Measurements from ENCODE around the gene OTUB1. TPM values are rescaled to one million over a fixed set of nuclear protein-coding genes. Genes with fewer than 3 reads are reported as not detected.

The OTUB1 gene
- total RNA-seq, 1 experiment from 2014 or later, result 96.9 TPM

DNA sequence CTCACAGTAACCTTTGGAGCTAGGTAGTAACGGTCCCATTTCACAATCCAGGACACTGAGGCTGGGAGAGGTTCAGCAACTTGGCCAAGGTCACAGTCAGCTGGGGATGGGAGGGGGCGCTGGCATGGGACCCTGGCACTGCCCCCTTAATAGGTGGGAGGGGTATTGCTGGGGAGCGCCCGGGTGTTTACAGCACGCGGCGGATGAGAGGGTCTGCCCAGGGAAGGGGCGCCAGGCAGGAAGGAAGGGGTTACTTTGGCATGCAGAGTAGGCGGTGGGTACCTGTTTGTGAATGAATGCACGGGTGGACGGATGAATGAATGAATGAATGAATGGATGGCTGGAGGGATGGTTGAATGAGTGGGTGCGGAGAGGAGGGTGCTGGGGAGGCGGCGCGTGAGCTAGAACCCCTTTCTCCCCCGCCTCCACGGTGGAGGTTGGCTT, 48.9 kb downstream of the OTUB1 start:
- peaks cover 53% of the 10 kb centered on the region for H3K27me3 Mint-ChIP-seq (ENCODE audit: unreplicated experiment)
- no peaks in the 10 kb centered on the region for H3K4me1 Mint-ChIP-seq (ENCODE audit: low read depth, unreplicated experiment)
- no TSS peak for BruUV-seq (replicated peaks)
- intact Hi-C loops (cut with micrococcal nuclease; ENCODE audit: unreplicated experiment), result no loop called here
- CTCF ChIA-PET, result no interaction called here
- H3K9me3 Mint-ChIP-seq (ENCODE audit: low read depth, unreplicated experiment), result no peaks in the 10 kb centered on the region
- DNase-seq, result no peak
- peak overlapping the region; percentile 65 for H3K4me3 Mint-ChIP-seq (ENCODE audit: low read depth, unreplicated experiment)
- peaks cover 5% of the 10 kb centered on the region for H3K36me3 Mint-ChIP-seq (ENCODE audit: insufficient read depth, unreplicated experiment)
- H3K27ac Mint-ChIP-seq (ENCODE audit: unreplicated experiment), result peak overlapping the region; percentile 12
- no peak for TF ChIP-seq CTCF (IDR thresholded peaks at IDR 0.05; ENCODE audit: unreplicated experiment)

- intact Hi-C loops (cut with micrococcal nuclease; ENCODE audit: unreplicated experiment), result no loop called here
- peaks cover 48% of the 10 kb centered on the region for H3K27me3 Mint-ChIP-seq (ENCODE audit: unreplicated experiment)
- TF ChIP-seq CTCF (IDR thresholded peaks at IDR 0.05; ENCODE audit: unreplicated experiment), result no peak
- peak within 1 kb of the TSS; percentile 65 for H3K4me3 Mint-ChIP-seq (ENCODE audit: low read depth, unreplicated experiment)
- CTCF ChIA-PET, result no interaction called here
- no peaks in the 10 kb centered on the region for H3K4me1 Mint-ChIP-seq (ENCODE audit: low read depth, unreplicated experiment)
- no peak for DNase-seq
- H3K27ac Mint-ChIP-seq (ENCODE audit: unreplicated experiment), result peak within 1 kb of the TSS; percentile 12
- H3K9me3 Mint-ChIP-seq (ENCODE audit: low read depth, unreplicated experiment), result no peaks in the 10 kb centered on the region
- peaks cover 5% of the 10 kb centered on the region for H3K36me3 Mint-ChIP-seq (ENCODE audit: insufficient read depth, unreplicated experiment)
- BruUV-seq (replicated peaks), result no TSS peak
Observed at GRCh38 chr11:64035576-64035975, 49.3 kb downstream of the OTUB1 start, which contains the start of gene FLRT1. Gene FLRT1 (plus strand): TSS chr11:64035931. CDS start chr11:64116268, 80,337 bp downstream.

GRCh38 chr11:64036087-64037026, 50.1 kb downstream of the OTUB1 start:
- H3K27ac Mint-ChIP-seq (ENCODE audit: unreplicated experiment), result no peak overlapping the region
- BruUV-seq (replicated peaks), result no TSS peak
- TF ChIP-seq CTCF (IDR thresholded peaks at IDR 0.05; ENCODE audit: unreplicated experiment), result no peak
- CTCF ChIA-PET, result interaction anchor here (0.6 kb wide), 2 partner anchors 92 to 150 kb away, joined by 3 read pairs; no protein-coding TSS in a partner anchor
- no peak overlapping the region for H3K4me3 Mint-ChIP-seq (ENCODE audit: low read depth, unreplicated experiment)
- H3K9me3 Mint-ChIP-seq (ENCODE audit: low read depth, unreplicated experiment), result no peaks in the 10 kb centered on the region
- H3K27me3 Mint-ChIP-seq (ENCODE audit: unreplicated experiment), result peaks cover 41% of the 10 kb centered on the region
- DNase-seq, result no peak
- intact Hi-C loops (cut with micrococcal nuclease; ENCODE audit: unreplicated experiment), result no loop called here
- H3K4me1 Mint-ChIP-seq (ENCODE audit: low read depth, unreplicated experiment), result no peaks in the 10 kb centered on the region
- H3K36me3 Mint-ChIP-seq (ENCODE audit: insufficient read depth, unreplicated experiment), result peaks cover 5% of the 10 kb centered on the region

- TF ChIP-seq CTCF (IDR thresholded peaks at IDR 0.05; ENCODE audit: unreplicated experiment), result no peak
- CTCF ChIA-PET, result interaction anchor here (0.6 kb wide), 2 partner anchors 93 to 151 kb away, joined by 3 read pairs; no protein-coding TSS in a partner anchor
- intact Hi-C loops (cut with micrococcal nuclease; ENCODE audit: unreplicated experiment), result no loop called here
- H3K27me3 Mint-ChIP-seq (ENCODE audit: unreplicated experiment), result peaks cover 37% of the 10 kb centered on the region
- H3K4me1 Mint-ChIP-seq (ENCODE audit: low read depth, unreplicated experiment), result no peaks in the 10 kb centered on the region
- H3K36me3 Mint-ChIP-seq (ENCODE audit: insufficient read depth, unreplicated experiment), result peaks cover 5% of the 10 kb centered on the region
- no peaks in the 10 kb centered on the region for H3K9me3 Mint-ChIP-seq (ENCODE audit: low read depth, unreplicated experiment)
- DNase-seq, result no peak
- no peak overlapping the region for H3K27ac Mint-ChIP-seq (ENCODE audit: unreplicated experiment)
- no TSS peak for BruUV-seq (replicated peaks)
- H3K4me3 Mint-ChIP-seq (ENCODE audit: low read depth, unreplicated experiment), result no peak overlapping the region
Observed at GRCh38 chr11:64037027-64037634, 50.9 kb downstream of the OTUB1 start.

Measured in Calu3 (cell line).